Trophoblast cell (in vitro differentiated cells and primary cell): ENCODE data around the gene RAB35.

Source experiments
- DNase-seq, 2 donors: peaks; one replicate each; pipeline ENCODE4 v3.0.0-alpha.2; 2016
- H2AFZ ChIP-seq: 2 replicates; pipeline ENCODE4 v1.6.1; 2013; ENCODE audit warnings: low read length, moderate library complexity, mild to moderate bottlenecking; ENCODE audit not compliant: insufficient read depth, poor library complexity
- H2AK5ac ChIP-seq: 2 replicates; pipeline ENCODE4 v1.6.1; 2013; ENCODE audit warnings: mild to moderate bottlenecking, low read length
- H2BK120ac ChIP-seq: 2 replicates; pipeline ENCODE4 v1.6.1; 2013; ENCODE audit warnings: low read length, mild to moderate bottlenecking, moderate library complexity; ENCODE audit not compliant: insufficient read depth, poor library complexity
- H2BK12ac ChIP-seq: 2 replicates; pipeline ENCODE4 v1.6.1; 2013; ENCODE audit warnings: mild to moderate bottlenecking, low read length, moderate library complexity
- H2BK5ac ChIP-seq: 2 replicates; pipeline ENCODE4 v1.6.1; 2013; ENCODE audit warnings: low read length, low read depth, moderate library complexity, mild to moderate bottlenecking; ENCODE audit not compliant: poor library complexity
- H3K14ac ChIP-seq: 2 replicates; pipeline ENCODE4 v1.6.1; 2013; ENCODE audit warnings: mild to moderate bottlenecking, low read length
- H3K18ac ChIP-seq: 2 replicates; pipeline ENCODE4 v1.6.1; 2013; ENCODE audit warnings: mild to moderate bottlenecking, low read length
- H3K23ac ChIP-seq: 2 replicates; pipeline ENCODE4 v1.6.1; 2013; ENCODE audit warnings: low read length
- H3K27ac ChIP-seq: 2 replicates; pipeline ENCODE4 v1.5.1; 2013; ENCODE audit warnings: low read depth, mild to moderate bottlenecking, inconsistent platforms, low read length, moderate library complexity
- H3K27me3 ChIP-seq: 2 replicates; pipeline ENCODE4 v1.6.1; 2013; ENCODE audit warnings: inconsistent platforms, mild to moderate bottlenecking, low read length, moderate library complexity; ENCODE audit not compliant: insufficient read depth
- H3K36me3 ChIP-seq, 2 experiments: 1 replicate in 1 of 2; 2 replicates in 1 of 2; pipeline ENCODE4 v1.6.1; 2013; ENCODE audit warnings: low read length in 2 of 2, mild to moderate bottlenecking in 2 of 2, moderate library complexity in 1 of 2; ENCODE audit not compliant: insufficient read depth in 2 of 2, control insufficient read depth in 1 of 2
- H3K4ac ChIP-seq: 2 replicates; pipeline ENCODE4 v1.6.1; 2013; ENCODE audit warnings: low read depth, mild to moderate bottlenecking, low read length, moderate library complexity
- H3K4me1 ChIP-seq, 2 experiments: 1 replicate in 1 of 2; 2 replicates in 1 of 2; pipeline ENCODE4 v1.6.1; 2013; ENCODE audit warnings: low read length in 2 of 2, mild to moderate bottlenecking in 2 of 2, moderate library complexity in 1 of 2; ENCODE audit not compliant: insufficient read depth in 2 of 2, control insufficient read depth in 1 of 2
- H3K4me2 ChIP-seq: 2 replicates; pipeline ENCODE4 v1.6.1; 2013; ENCODE audit warnings: inconsistent platforms, mild to moderate bottlenecking, low read length, moderate library complexity
- H3K4me3 ChIP-seq: 2 replicates; pipeline ENCODE4 v1.5.1; 2013; ENCODE audit warnings: mild to moderate bottlenecking, low read depth, low read length, inconsistent platforms
- H3K79me1 ChIP-seq: one replicate; pipeline ENCODE4 v1.6.1; 2013; ENCODE audit warnings: low read length
- H3K79me2 ChIP-seq: 2 replicates; pipeline ENCODE4 v1.6.1; 2013; ENCODE audit warnings: low read length, mild to moderate bottlenecking; ENCODE audit not compliant: control insufficient read depth, insufficient read depth, poor library complexity
- H3K9ac ChIP-seq: 2 replicates; pipeline ENCODE4 v1.6.1; 2013; ENCODE audit warnings: mild to moderate bottlenecking, low read length
- H3K9me3 ChIP-seq: 2 replicates; pipeline ENCODE4 v1.6.1; 2013; ENCODE audit warnings: low read depth, mild to moderate bottlenecking, control low read depth, inconsistent platforms, low read length; ENCODE audit not compliant: insufficient read depth
- H4K12ac ChIP-seq: 2 replicates; pipeline ENCODE4 v1.6.1; 2013; ENCODE audit warnings: low read depth, mild to moderate bottlenecking, low read length, moderate library complexity
- H4K8ac ChIP-seq: 2 replicates; pipeline ENCODE4 v1.6.1; 2013; ENCODE audit warnings: low read depth, mild to moderate bottlenecking, low read length, moderate library complexity
- H4K91ac ChIP-seq: one replicate; pipeline ENCODE4 v1.6.1; 2013; ENCODE audit warnings: low read depth, mild to moderate bottlenecking, low read length, moderate library complexity
- WGBS: extraction: QIAGEN DNeasy Blood & Tissue Kit; methylation state at CpG from one replicate; pipeline ENCODE4 v1.1.7; 2013; ENCODE audit warnings: missing lambda C conversion rate; ENCODE audit not compliant: insufficient read length, insufficient coverage; ENCODE audit errors: extremely low coverage; 5-methylcytosine and 5-hydroxymethylcytosine counted together

Gene RAB35

GRCh38 chr12:120090206-120090605 lies 26.3 kb downstream of the RAB35 start:
- Histone ChIP-seq H2AFZ (no peak overlapping the region), H3K36me3 (peaks cover 21 to 23% of the 10 kb centered on the region in 2 experiments), H2BK120ac (no peak overlapping the region), H4K8ac (no peak overlapping the region), H3K23ac (no peak overlapping the region), H3K9ac (no peak overlapping the region), H3K4me2 (no peak overlapping the region), H4K12ac (no peak overlapping the region), H2BK12ac (no peak overlapping the region), H2AK5ac (no peak overlapping the region), H3K79me2 (no peaks in the 10 kb centered on the region), H3K79me1 (no peaks in the 10 kb centered on the region), H3K4ac (no peak overlapping the region), H3K4me3 (no peak overlapping the region), H3K27me3 (no peaks in the 10 kb centered on the region), H3K9me3 (no peaks in the 10 kb centered on the region), H3K27ac (no peak overlapping the region), H3K18ac (no peak overlapping the region), H2BK5ac (no peak overlapping the region), H4K91ac (no peak overlapping the region), H3K4me1 (peaks cover 0 to 7% of the 10 kb centered on the region in 2 experiments), H3K14ac (no peak overlapping the region)
- no peak for DNase-seq
- WGBS = no CpG with 5 or more reads among the region's 3 CpGs

DNA sequence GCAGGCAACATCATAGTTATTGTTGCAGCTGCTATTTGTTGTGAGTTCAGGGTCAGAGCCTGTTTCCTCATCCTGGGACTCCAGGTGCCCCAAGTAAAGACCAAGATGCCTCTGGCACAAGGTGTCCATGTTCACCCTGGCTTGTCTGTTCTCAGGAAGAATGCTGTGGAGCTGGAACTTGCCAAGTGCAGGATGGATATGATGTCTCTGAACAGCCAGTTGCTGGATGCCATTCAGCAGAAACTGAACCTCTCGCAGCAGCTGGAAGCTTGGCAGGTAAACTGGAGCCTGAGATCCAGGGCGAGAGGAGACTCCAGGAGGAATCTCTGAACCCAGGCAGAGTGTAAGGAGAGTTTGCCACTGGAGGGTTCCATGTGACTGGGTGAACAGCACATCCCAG lies 26.8 kb downstream of the RAB35 start:
- no peak overlapping the region for H4K12ac ChIP-seq
- no peak overlapping the region for H3K4me3 ChIP-seq
- WGBS = no CpG with 5 or more reads among the region's 2 CpGs
- H3K23ac ChIP-seq = no peak overlapping the region
- H2BK120ac ChIP-seq = no peak overlapping the region
- H3K36me3 ChIP-seq = peaks cover 20 to 22% of the 10 kb centered on the region in 2 experiments
- no peak overlapping the region for H2BK12ac ChIP-seq
- peaks cover 0 to 7% of the 10 kb centered on the region in 2 experiments for H3K4me1 ChIP-seq
- H3K9me3 ChIP-seq = no peaks in the 10 kb centered on the region
- H2BK5ac ChIP-seq = no peak overlapping the region
- no peak overlapping the region for H3K14ac ChIP-seq
- no peak overlapping the region for H3K4me2 ChIP-seq
- H3K4ac ChIP-seq = no peak overlapping the region
- no peak overlapping the region for H3K9ac ChIP-seq
- no peak for DNase-seq
- no peaks in the 10 kb centered on the region for H3K79me2 ChIP-seq
- no peak overlapping the region for H3K18ac ChIP-seq
- no peak overlapping the region for H2AFZ ChIP-seq
- H2AK5ac ChIP-seq = no peak overlapping the region
- no peaks in the 10 kb centered on the region for H3K27me3 ChIP-seq
- no peak overlapping the region for H4K91ac ChIP-seq
- no peak overlapping the region for H4K8ac ChIP-seq
- no peaks in the 10 kb centered on the region for H3K79me1 ChIP-seq
- H3K27ac ChIP-seq = no peak overlapping the region

DNA sequence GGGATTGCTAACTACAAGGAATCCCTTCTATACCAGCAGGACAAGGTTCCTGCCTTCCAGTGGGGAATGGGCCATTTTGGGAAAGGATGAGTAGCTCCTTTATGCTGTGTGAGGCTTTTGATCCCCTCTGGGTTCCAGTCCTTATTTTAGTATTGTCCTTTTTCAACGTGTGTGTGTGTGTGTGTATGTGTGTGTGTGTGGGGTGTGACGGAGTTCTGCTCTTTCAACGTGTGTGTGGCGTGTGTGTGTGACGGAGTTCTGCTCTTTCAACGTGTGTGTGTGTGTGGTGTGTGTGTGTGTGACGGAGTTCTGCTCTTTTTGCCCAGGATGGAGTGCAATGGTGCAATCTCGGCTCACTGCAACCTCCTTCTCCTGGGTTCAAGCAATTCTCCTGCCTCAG lies 27.4 kb downstream of the RAB35 start:
- Histone ChIP-seq H3K79me2 (no peaks in the 10 kb centered on the region), H3K18ac (no peak overlapping the region), H4K12ac (no peak overlapping the region), H3K27me3 (no peaks in the 10 kb centered on the region), H3K4ac (no peak overlapping the region), H3K79me1 (no peaks in the 10 kb centered on the region), H2AK5ac (no peak overlapping the region), H2BK120ac (no peak overlapping the region), H3K4me2 (no peak overlapping the region), H2AFZ (no peak overlapping the region), H3K14ac (no peak overlapping the region), H3K23ac (no peak overlapping the region), H3K36me3 (peaks cover 16 to 19% of the 10 kb centered on the region in 2 experiments), H4K8ac (no peak overlapping the region), H2BK12ac (no peak overlapping the region), H3K9me3 (no peaks in the 10 kb centered on the region), H2BK5ac (no peak overlapping the region), H3K9ac (no peak overlapping the region), H4K91ac (no peak overlapping the region), H3K4me3 (no peak overlapping the region), H3K27ac (no peak overlapping the region), H3K4me1 (peaks cover 0 to 7% of the 10 kb centered on the region in 2 experiments)
- WGBS = no CpG with 5 or more reads among the region's 8 CpGs
- DNase-seq = no peak

DNA sequence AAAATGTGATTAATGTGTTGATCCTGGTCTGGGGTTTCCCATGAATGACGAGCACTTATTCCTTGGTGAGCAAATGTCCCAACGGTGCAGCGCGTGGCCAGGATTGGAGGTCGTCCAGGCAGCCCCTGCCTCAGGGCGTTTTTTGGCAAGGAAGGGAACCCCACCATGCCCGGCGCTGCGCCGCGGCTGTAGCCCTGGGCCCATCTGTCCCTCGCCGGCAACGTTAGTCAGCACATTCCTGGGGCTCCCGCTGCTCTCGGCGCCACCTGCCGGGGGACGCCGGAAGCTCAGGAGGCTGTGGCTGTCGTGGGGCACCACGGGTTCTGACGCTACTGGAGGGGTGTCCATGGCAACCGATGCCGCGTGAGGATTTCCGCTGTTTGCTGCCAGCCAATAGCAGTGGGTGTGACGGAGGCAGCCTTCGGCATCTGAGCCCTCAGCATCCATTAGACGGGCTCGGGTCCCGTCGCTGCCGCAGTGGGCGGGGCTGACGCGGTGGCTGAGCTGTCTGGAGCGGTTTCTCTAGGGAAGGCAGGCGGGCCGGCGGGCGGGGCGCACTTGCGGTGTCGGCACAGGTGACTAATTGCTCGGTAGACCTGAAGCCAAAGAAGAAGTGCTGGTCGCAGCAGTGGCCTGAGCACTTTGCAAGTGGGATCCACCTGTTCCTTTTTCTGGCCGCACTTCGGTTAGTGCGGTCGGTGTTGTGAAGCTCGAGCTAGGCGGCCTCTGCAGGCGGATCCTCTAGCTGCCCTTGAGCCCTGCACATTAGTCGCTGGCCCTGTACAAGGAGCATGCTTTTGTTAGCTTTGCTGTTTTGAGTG lies 29.5 kb downstream of the RAB35 start:
- Histone ChIP-seq H3K9me3 (no peaks in the 10 kb centered on the region), H3K4me1 (peaks cover 0 to 4% of the 10 kb centered on the region in 2 experiments), H3K9ac (no peak overlapping the region), H2BK120ac (no peak overlapping the region), H3K79me1 (no peaks in the 10 kb centered on the region), H2AK5ac (no peak overlapping the region), H3K36me3 (peaks cover 6% of the 10 kb centered on the region in 2 experiments), H3K4me3 (no peak overlapping the region), H3K27me3 (no peaks in the 10 kb centered on the region), H3K79me2 (no peaks in the 10 kb centered on the region), H3K18ac (no peak overlapping the region), H2BK12ac (no peak overlapping the region), H4K8ac (peak overlapping the region; percentile 23), H4K91ac (no peak overlapping the region), H3K27ac (no peak overlapping the region), H3K4ac (no peak overlapping the region), H3K23ac (no peak overlapping the region), H3K4me2 (peak overlapping the region; percentile 74), H3K14ac (no peak overlapping the region), H4K12ac (no peak overlapping the region), H2AFZ (peak overlapping the region; percentile 53), H2BK5ac (no peak overlapping the region)
- WGBS = no CpG with 5 or more reads among the region's 55 CpGs
- DNase-seq = peak; percentile 99 to 100
